KBM-7 (cell line): Measurements from ENCODE around the gene TLR6.

Experiments
- DNase-seq: peaks from one replicate; pipeline ENCODE4 v3.0.0-alpha.2; 2015
- in situ Hi-C: fragments of 300-500 bp; cut with MboI; formaldehyde crosslinking; loops from 2 replicates; pipeline ENCODE4 v1.14.3; 2020; ENCODE audit warnings: low sequenced_read_pairs, low pct_unique_long_range_greater_than_20kb, mixed read lengths

Gene TLR6

GRCh38 chr4:38775326-38775725, 81.3 kb downstream of the TLR6 start:
- in situ Hi-C loops: no loop called here
- no peak for DNase-seq

DNA sequence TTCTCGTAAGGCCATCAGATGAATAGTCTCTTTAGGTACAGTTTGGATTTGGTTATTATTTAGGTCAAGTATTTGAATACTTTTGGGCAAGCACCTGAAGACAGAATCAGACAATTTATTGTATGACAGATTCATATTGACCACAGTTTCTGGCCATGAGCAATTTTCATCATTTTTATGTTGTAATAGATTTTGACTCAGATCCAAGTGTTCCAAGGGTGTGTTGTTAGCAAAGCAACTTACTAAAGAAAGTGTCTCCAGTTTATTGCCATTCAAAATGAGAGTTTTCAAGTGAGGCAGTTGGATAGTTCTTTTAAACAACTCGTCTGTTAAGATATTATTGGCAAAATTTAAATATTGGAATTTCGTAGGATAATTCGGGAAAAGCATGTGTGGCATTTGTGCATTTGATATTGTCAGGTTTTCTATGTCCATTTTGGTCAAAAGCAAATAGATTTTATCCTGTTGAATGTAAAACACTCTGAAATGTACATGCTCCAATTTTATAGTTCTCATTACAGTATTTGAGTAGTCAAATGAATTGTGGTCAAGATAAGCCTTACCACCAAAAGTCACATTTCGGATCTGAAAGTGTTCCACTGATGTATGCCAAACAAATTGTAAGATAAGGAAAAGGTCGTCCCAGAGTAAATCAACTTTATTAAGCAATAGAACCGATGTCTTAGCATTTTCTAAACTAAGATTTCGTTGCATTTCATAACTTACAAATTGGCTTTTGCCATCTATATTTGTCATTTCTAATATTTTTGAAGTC, 82.2 kb downstream of the TLR6 start:
- DNase-seq: no peak
- in situ Hi-C loops: loop anchor here (25.0 kb wide), 1 partner anchor 88 kb away; the partner anchor contains the start of genes FAM114A1 and TLR6
